HCT116 (cell line): ENCODE data around the gene HMGN2. TPM values are rescaled to one million over a fixed set of nuclear protein-coding genes. Genes with fewer than 3 reads are reported as not detected.

Source experiments
- ATAC-seq: fragments of 200-7000 bp; cut with Tn5 transposase; 2 replicates; pipeline ENCODE4 v1.9.1; 2020; ENCODE audit warnings: mild to moderate bottlenecking, moderate library complexity
- BruUV-seq: library from RNA; stranded (reverse); fragments of 400-500 nt; replicated peaks from 2 replicates; lab custom pipeline; 2021; lab: Mats Ljungman, UMichigan
- CTCF ChIA-PET: fragments of 300-600 bp; sonication (Branson Sonifier 250); formaldehyde crosslinking; loops from one replicate; lab custom pipeline; 2021; ENCODE audit warnings: antibody characterized with exemption; lab: Charles Lee
- POLR2A ChIA-PET: fragments of 300-600, 350-600 bp; sonication (Branson Sonifier 250); formaldehyde crosslinking; loops from one replicate; lab custom pipeline; 2021; ENCODE audit warnings: antibody characterized with exemption; lab: Charles Lee
- RAD21 ChIA-PET, 2 experiments: fragments of 300-600 bp; sonication (Branson Sonifier 250); formaldehyde crosslinking; loops; one replicate each; lab custom pipeline; 2023; ENCODE audit warnings: low total read pairs in 2 of 2; ENCODE audit not compliant: uncharacterized antibody in 2 of 2, unreplicated experiment in 2 of 2, low non-redundant PET in 1 of 2; lab: Charles Lee
- DNase-seq: peaks from one replicate; pipeline ENCODE4 v3.0.0-alpha.2; 2010; ENCODE audit warnings: low read depth, low spot score
- H2AFZ ChIP-seq: fragments of 200-600 bp; shearing (Covaris generic), sonication (generic); 2 replicates; pipeline ENCODE4 v1.6.1; 2017; ENCODE audit warnings: low read depth, mixed run types, mixed read lengths, antibody characterized with exemption, low read length; ENCODE audit not compliant: poor library complexity, severe bottlenecking
- H3K27ac ChIP-seq: 2 replicates; pipeline ENCODE4 v1.5.1; 2012; ENCODE audit warnings: low read depth, low read length
- H3K27me3 ChIP-seq: fragments of 200-600 bp; sonication (generic); 2 replicates; pipeline ENCODE4 v1.6.1; 2016; ENCODE audit warnings: mixed run types, low read length, mixed read lengths; ENCODE audit not compliant: insufficient read depth
- H3K36me3 ChIP-seq, 2 experiments: fragments of 200-500 bp in 1 of 2; fragments of 200-600 bp in 1 of 2; sonication (Bioruptor generic) in 1 of 2; sonication (generic) in 1 of 2; 2 replicates each; pipeline versions ENCODE4 v1.5.1 to v1.6.1; 2014 to 2016; ENCODE audit warnings: low read length in 2 of 2, inconsistent platforms in 1 of 2, mixed read lengths in 1 of 2, mixed run types in 1 of 2; ENCODE audit not compliant: insufficient read depth in 2 of 2, control insufficient read depth in 1 of 2
- H3K4me1 ChIP-seq, 2 experiments: fragments of 200-600 bp in 1 of 2; sonication (generic) in 1 of 2; 2 replicates each; pipeline versions ENCODE4 v1.5.1 to v1.6.1; 2012 to 2017; ENCODE audit warnings: low read length in 2 of 2, inconsistent platforms in 1 of 2, mild to moderate bottlenecking in 1 of 2, mixed read lengths in 1 of 2, mixed run types in 1 of 2, moderate library complexity in 1 of 2; ENCODE audit not compliant: insufficient read depth in 2 of 2, control insufficient read depth in 1 of 2
- H3K4me2 ChIP-seq: fragments of 200-600 bp; sonication (generic); 2 replicates; pipeline ENCODE4 v1.6.1; 2017; ENCODE audit warnings: mixed run types, low read length, mixed read lengths
- H3K4me3 ChIP-seq, 2 experiments: fragments of 200-600 bp in 1 of 2; sonication (generic) in 1 of 2; replicated peaks in 1 of 2; 2 replicates each; pipeline ENCODE4 v1.5.1; 2011 to 2016; ENCODE audit warnings: low read length in 2 of 2, control low read depth in 1 of 2, low read depth in 1 of 2, mild to moderate bottlenecking in 1 of 2, mixed read lengths in 1 of 2, mixed run types in 1 of 2
- H3K79me2 ChIP-seq: fragments of 200-600 bp; sonication (generic); 2 replicates; pipeline ENCODE4 v1.6.1; 2017; ENCODE audit warnings: mild to moderate bottlenecking, mixed run types, low read length, moderate library complexity, mixed read lengths; ENCODE audit not compliant: insufficient read depth
- H3K9ac ChIP-seq: fragments of 200-600 bp; sonication (generic); 2 replicates; pipeline ENCODE4 v1.6.1; 2016; ENCODE audit warnings: low read length, mixed read lengths
- H3K9me2 ChIP-seq: fragments of 200-600 bp; sonication (generic), shearing (Covaris generic); 2 replicates; pipeline ENCODE4 v1.6.1; 2017; ENCODE audit warnings: mixed run types, mild to moderate bottlenecking, moderate library complexity; ENCODE audit not compliant: insufficient read depth
- H3K9me3 ChIP-seq, 2 experiments: fragments of 200-500 bp in 1 of 2; fragments of 200-600 bp in 1 of 2; sonication (Bioruptor generic) in 1 of 2; sonication (generic) in 1 of 2; 2 replicates each; pipeline ENCODE4 v1.6.1; 2014 to 2017; ENCODE audit warnings: low read length in 2 of 2, mixed read lengths in 2 of 2, inconsistent platforms in 1 of 2, low read depth in 1 of 2, mild to moderate bottlenecking in 1 of 2, mixed run types in 1 of 2, moderate library complexity in 1 of 2; ENCODE audit not compliant: control insufficient read depth in 1 of 2, insufficient read depth in 1 of 2
- H4K20me1 ChIP-seq: fragments of 200-600 bp; sonication (generic), shearing (Covaris generic); 2 replicates; pipeline ENCODE4 v1.6.1; 2017; ENCODE audit warnings: mixed run types, mild to moderate bottlenecking, moderate library complexity; ENCODE audit not compliant: insufficient read depth
- ATF3 ChIP-seq: IDR thresholded peaks from 2 replicates; pipeline ENCODE4 v1.6.1; 2012
- CBX3 ChIP-seq: IDR thresholded peaks from 2 replicates; pipeline ENCODE4 v1.6.1; 2012; ENCODE audit warnings: low read depth
- CEBPB ChIP-seq: IDR thresholded peaks from 2 replicates; pipeline ENCODE4 v1.6.1; 2012; ENCODE audit warnings: low read depth
- EGR1 ChIP-seq: IDR thresholded peaks from 2 replicates; pipeline ENCODE4 v1.6.1; 2012; ENCODE audit warnings: low read depth
- ELF1 ChIP-seq: IDR thresholded peaks from 2 replicates; pipeline ENCODE4 v1.6.1; 2012; ENCODE audit warnings: low read depth, borderline replicate concordance
- EZH2 ChIP-seq: fragments of 200-600 bp; sonication (generic); IDR thresholded peaks from 2 replicates; pipeline ENCODE4 v1.6.1; 2017; ENCODE audit warnings: antibody characterized with exemption, mixed run types
- EZH2phosphoT487 ChIP-seq: fragments of 200-600 bp; IDR thresholded peaks from 2 replicates; pipeline ENCODE4 v1.6.1; 2018; ENCODE audit warnings: antibody characterized with exemption, borderline replicate concordance
- FOSL1 ChIP-seq: IDR thresholded peaks from 2 replicates; pipeline ENCODE4 v1.6.1; 2012; ENCODE audit warnings: low read depth
- POLR2A ChIP-seq: IDR thresholded peaks from 2 replicates; pipeline ENCODE4 v1.7.0; 2011; ENCODE audit warnings: borderline replicate concordance; ENCODE audit not compliant: insufficient read depth, insufficient read length; ENCODE audit errors: extremely low read depth
- POLR2AphosphoS5 ChIP-seq: IDR thresholded peaks from 2 replicates; pipeline ENCODE4 v1.6.1; 2011; ENCODE audit warnings: mild to moderate bottlenecking, low read depth, low read length, moderate library complexity
- RAD21 ChIP-seq: IDR thresholded peaks from 2 replicates; pipeline ENCODE4 v1.6.1; 2012; ENCODE audit warnings: low read depth, mild to moderate bottlenecking
- SIN3A ChIP-seq: IDR thresholded peaks from 2 replicates; pipeline ENCODE4 v1.6.1; 2012; ENCODE audit warnings: low read depth
- SP1 ChIP-seq: IDR thresholded peaks from 2 replicates; pipeline ENCODE4 v1.6.1; 2012; ENCODE audit warnings: low read depth
- SRF ChIP-seq: IDR thresholded peaks from 2 replicates; pipeline ENCODE4 v1.6.1; 2012; ENCODE audit warnings: low read depth
- YY1 ChIP-seq: IDR thresholded peaks from 2 replicates; pipeline ENCODE4 v1.6.1; 2011; ENCODE audit warnings: low read length, low read depth, moderate library complexity, mild to moderate bottlenecking; ENCODE audit not compliant: insufficient replicate concordance; ENCODE audit errors: extremely low read depth
- ZFX ChIP-seq: fragments of 450-650 bp; IDR thresholded peaks from 2 replicates; pipeline ENCODE4 v1.6.1; 2017
- intact Hi-C: fragments of 100-400 bp; cut with micrococcal nuclease; formaldehyde crosslinking; loops from 2 replicates; pipeline ENCODE4 v1.10.0; 2022
- total RNA-seq: library from RNA; stranded (reverse); gene quantifications from one replicate; pipeline ENCODE4 v1.2.1, GENCODE V29; 2021; ENCODE audit not compliant: unreplicated experiment
- TF ChIP-seq, protein P1 (sequence below): IDR thresholded peaks from 2 replicates; pipeline ENCODE4 v1.6.1; 2011; ENCODE audit warnings: mild to moderate bottlenecking, low read length, moderate library complexity; ENCODE audit not compliant: insufficient replicate concordance; ENCODE audit errors: extremely low read depth
- TF ChIP-seq, protein P2 (sequence below): IDR thresholded peaks from 2 replicates; pipeline ENCODE4 v1.6.1; 2012

The HMGN2 gene
- total RNA-seq, 1 experiment from 2014 or later, result 483 TPM

DNA sequence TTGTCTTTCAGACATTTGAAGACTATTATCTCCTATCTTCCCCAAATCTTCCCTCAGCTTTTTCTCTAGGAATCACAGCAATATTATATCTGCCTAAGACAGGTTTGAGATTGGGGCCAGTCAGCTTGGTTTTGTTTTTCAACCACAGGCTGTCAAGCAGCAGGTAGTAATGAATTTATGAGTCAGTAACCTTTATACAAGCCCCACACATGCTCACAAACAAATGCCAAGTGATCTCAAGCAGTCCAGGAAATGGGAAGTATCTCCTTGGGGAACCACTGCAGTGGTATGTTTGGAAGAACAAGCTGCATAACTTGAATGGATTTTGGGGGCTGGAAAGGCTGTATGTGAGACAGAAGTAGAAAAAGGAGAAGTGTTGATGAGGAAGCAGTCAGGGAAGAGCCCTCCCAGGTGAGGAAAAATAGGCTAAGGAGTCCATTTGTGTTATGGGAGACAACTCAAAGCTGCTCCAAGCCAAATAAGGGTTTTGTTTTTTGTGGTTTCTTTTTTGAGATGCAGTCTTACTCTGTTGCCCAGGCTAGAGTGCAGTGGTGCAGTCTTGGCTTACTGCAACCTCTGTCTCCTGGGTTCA, 38.0 kb upstream of the HMGN2 start:
- no peaks in the 10 kb centered on the region for H3K9me3 ChIP-seq
- RAD21 ChIA-PET, result no interaction called here

GRCh38 chr1:26438041-26438440, 34.2 kb upstream of the HMGN2 start:
- H3K4me1 ChIP-seq, result peaks cover 3 to 4% of the 10 kb centered on the region in 2 experiments; a peak in 2 of 4 replicates
- no TSS peak for BruUV-seq
- ChIA-PET CTCF (interaction anchor here (1.5 kb wide), 1 partner anchor 21 kb away, joined by 4 read pairs; no protein-coding TSS in a partner anchor), RAD21 (no interaction called here), POLR2A (no interaction called here)
- H3K4me3 ChIP-seq, result no peak overlapping the region
- H3K79me2 ChIP-seq, result peaks cover 10% of the 10 kb centered on the region
- H3K9me2 ChIP-seq, result no peaks in the 10 kb centered on the region
- H4K20me1 ChIP-seq, result no peaks in the 10 kb centered on the region
- ATAC-seq (no peak), DNase-seq (no peak)
- H2AFZ ChIP-seq, result no peak overlapping the region
- no peaks in the 10 kb centered on the region for H3K9me3 ChIP-seq
- no peak overlapping the region for H3K27ac ChIP-seq
- no peaks in the 10 kb centered on the region for H3K27me3 ChIP-seq
- peaks cover 31 to 32% of the 10 kb centered on the region in 2 experiments for H3K36me3 ChIP-seq
- TF ChIP-seq RAD21 (no peak), POLR2A (no peak), ELF1 (no peak), SRF (no peak), EGR1 (no peak), CEBPB (no peak), SIN3A (no peak), ZFX (no peak), POLR2AphosphoS5 (no peak), EZH2 (no peak), CBX3 (no peak), SP1 (no peak)
- TF ChIP-seq, protein P1, sequence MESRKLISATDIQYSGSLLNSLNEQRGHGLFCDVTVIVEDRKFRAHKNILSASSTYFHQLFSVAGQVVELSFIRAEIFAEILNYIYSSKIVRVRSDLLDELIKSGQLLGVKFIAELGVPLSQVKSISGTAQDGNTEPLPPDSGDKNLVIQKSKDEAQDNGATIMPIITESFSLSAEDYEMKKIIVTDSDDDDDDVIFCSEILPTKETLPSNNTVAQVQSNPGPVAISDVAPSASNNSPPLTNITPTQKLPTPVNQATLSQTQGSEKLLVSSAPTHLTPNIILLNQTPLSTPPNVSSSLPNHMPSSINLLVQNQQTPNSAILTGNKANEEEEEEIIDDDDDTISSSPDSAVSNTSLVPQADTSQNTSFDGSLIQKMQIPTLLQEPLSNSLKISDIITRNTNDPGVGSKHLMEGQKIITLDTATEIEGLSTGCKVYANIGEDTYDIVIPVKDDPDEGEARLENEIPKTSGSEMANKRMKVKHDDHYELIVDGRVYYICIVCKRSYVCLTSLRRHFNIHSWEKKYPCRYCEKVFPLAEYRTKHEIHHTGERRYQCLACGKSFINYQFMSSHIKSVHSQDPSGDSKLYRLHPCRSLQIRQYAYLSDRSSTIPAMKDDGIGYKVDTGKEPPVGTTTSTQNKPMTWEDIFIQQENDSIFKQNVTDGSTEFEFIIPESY, result no peak
- TF ChIP-seq, protein P2, sequence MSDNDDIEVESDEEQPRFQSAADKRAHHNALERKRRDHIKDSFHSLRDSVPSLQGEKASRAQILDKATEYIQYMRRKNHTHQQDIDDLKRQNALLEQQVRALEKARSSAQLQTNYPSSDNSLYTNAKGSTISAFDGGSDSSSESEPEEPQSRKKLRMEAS, result no peak
- no peak overlapping the region for H3K4me2 ChIP-seq
- intact Hi-C loops, result no loop called here
- no peak overlapping the region for H3K9ac ChIP-seq

More for the DNA sequence above, 38.0 kb upstream of the HMGN2 start:
- Histone ChIP-seq H3K4me2 (no peak overlapping the region), H3K9ac (no peak overlapping the region), H3K36me3 (peaks cover 11 to 14% of the 10 kb centered on the region in 2 experiments), H2AFZ (no peak overlapping the region), H3K27me3 (no peaks in the 10 kb centered on the region), H3K9me2 (no peaks in the 10 kb centered on the region), H3K4me3 (no peak overlapping the region), H3K27ac (no peak overlapping the region), H3K79me2 (peaks cover 17% of the 10 kb centered on the region), H4K20me1 (no peaks in the 10 kb centered on the region), H3K4me1 (peaks cover 13 to 16% of the 10 kb centered on the region in 2 experiments; a peak in 3 of 4 replicates)
- DNase-seq, result no peak
- ATAC-seq, result no peak
- ChIA-PET CTCF (interaction anchor here (2.8 kb wide), 1 partner anchor 17 kb away, joined by 17 read pairs; no protein-coding TSS in a partner anchor), POLR2A (no interaction called here)
- no TSS peak for BruUV-seq
- TF ChIP-seq RAD21, result no peak
- no peak for TF ChIP-seq CBX3
- no peak for TF ChIP-seq SIN3A
- no peak for TF ChIP-seq EGR1
- no peak for TF ChIP-seq CEBPB
- no peak for TF ChIP-seq EZH2
- TF ChIP-seq ATF3, result no peak
- TF ChIP-seq FOSL1, result no peak
- TF ChIP-seq YY1, result no peak
- TF ChIP-seq EZH2phosphoT487, result no peak
- intact Hi-C loops, result no loop called here
